ENCODE data around the gene CCDC190. TPM values are rescaled to one million over a fixed set of nuclear protein-coding genes. Genes with fewer than 3 reads are reported as not detected.

CCDC190 gene
- total and polyA plus RNA-seq, 2 of the 8 experiments (the other 6 are each of a cell fraction or from before 2014, with no cell fraction given): not detected

GRCh38 chr1:162846256-162847212, 14.4 kb downstream of the CCDC190 start:
- Histone ChIP-seq H3K9me3 (ENCODE audit: insufficient read depth in 2 of 2, low read depth in 1 of 2, low read length in 1 of 2) (no peaks in the 10 kb centered on the region), H3K27ac (ENCODE audit: low read depth, low read length) (no peak overlapping the region), H2AK5ac (ENCODE audit: low read depth, low read length) (no peak overlapping the region), H3K23me2 (ENCODE audit: low read depth, low read length) (no peaks in the 10 kb centered on the region; the same call in 1 of the 2 replicates), H2AFZ (ENCODE audit: low read length) (peak overlapping the region; percentile 90; the same call in 1 of the 2 replicates), H2BK12ac (ENCODE audit: low read depth, low read length) (no peak overlapping the region), H3K4ac (replicated peaks; ENCODE audit: insufficient read length, low read depth, low read length) (no peak overlapping the region), H3K4me1 (replicated peaks in 1 of 4; ENCODE audit: control insufficient read depth in 3 of 4, insufficient read depth in 4 of 4, low read length in 3 of 4) (no peaks in the 10 kb centered on the region), H3K18ac (ENCODE audit: extremely low read depth, low read length) (no peak overlapping the region), H3K23ac (ENCODE audit: insufficient read length) (no peak overlapping the region), H2BK120ac (replicated peaks; ENCODE audit: low read depth, low read length) (no peak overlapping the region), H3K36me3 (ENCODE audit: control insufficient read depth in 2 of 4, insufficient read depth in 4 of 4, low read length in 3 of 4) (no peaks in the 10 kb centered on the region), H3K4me3 (ENCODE audit: extremely low read depth in 1 of 4, insufficient read depth in 2 of 4, low read depth in 3 of 4, low read length in 4 of 4) (no peak overlapping the region), H2BK20ac (ENCODE audit: low read length) (no peak overlapping the region), H3K9ac (replicated peaks in 1 of 4; ENCODE audit: extremely low read depth in 1 of 4, low read depth in 3 of 4, low read length in 3 of 4) (no peak overlapping the region), H4K8ac (ENCODE audit: extremely low read depth, insufficient read depth, low read length) (no peak overlapping the region), H3K27me3 (replicated peaks in 1 of 4; ENCODE audit: control insufficient read depth in 3 of 4, extremely low read depth in 1 of 4, insufficient read depth in 3 of 4, low read length in 3 of 4) (no peaks in the 10 kb centered on the region), H4K20me1 (replicated peaks in 1 of 2; ENCODE audit: control insufficient read depth in 1 of 2, insufficient read depth in 2 of 2, low read length in 2 of 2) (no peaks in the 10 kb centered on the region), H3K79me2 (ENCODE audit: control insufficient read depth in 1 of 2, insufficient read depth in 2 of 2, low read length in 2 of 2) (no peaks in the 10 kb centered on the region), H3K14ac (ENCODE audit: insufficient read length) (no peak overlapping the region), H2BK15ac (ENCODE audit: low read length) (no peak overlapping the region), H3K56ac (replicated peaks; ENCODE audit: insufficient read length, low read depth, low read length) (no peak overlapping the region), H3K4me2 (ENCODE audit: insufficient read depth in 1 of 2, low read depth in 2 of 2, low read length in 2 of 2) (no peak overlapping the region), H3K79me1 (ENCODE audit: low read depth, low read length) (no peaks in the 10 kb centered on the region), H4K91ac (replicated peaks; ENCODE audit: insufficient read length, low read length) (no peak overlapping the region), H4K5ac (ENCODE audit: insufficient read length, low read depth, low read length) (no peak overlapping the region), H2BK5ac (ENCODE audit: low read depth, low read length) (no peak overlapping the region)
- DNase-seq (ENCODE audit: low read depth in 1 of 2, low spot score in 2 of 2): no peak
- POLR2A ChIA-PET (ENCODE audit: partially characterized antibody): no interaction called here
- no peak for FAIRE-seq
- CTCF ChIA-PET (ENCODE audit: partially characterized antibody): interaction anchor here (1.3 to 3.2 kb wide), 6 partner anchors 10 to 470 kb away, joined by 4 to 26 read pairs (median 6); partner anchors contain the start of genes CCDC190 and RGS4
- 96% methylated on average over 16 of the region's 16 CpGs; no CpG with 5 or more reads in 1 of the 2 experiments for WGBS, 2 experiments (ENCODE audit: extremely low coverage in 1 of 2, insufficient coverage in 1 of 2, insufficient read length in 1 of 2, insufficient replicate concordance in 2 of 2, low coverage in 1 of 2, low lambda C conversion rate in 2 of 2, missing lambda C conversion rate in 1 of 2)
- TF ChIP-seq SAP30 (IDR thresholded peaks at IDR 0.05; ENCODE audit: insufficient read depth, insufficient replicate concordance, low read length) (no peak), RFX5 (IDR thresholded peaks at IDR 0.05; ENCODE audit: borderline replicate concordance, low read depth, low read length) (no peak), JUN (IDR thresholded peaks at IDR 0.05; ENCODE audit: low read depth, low read length) (no peak), MAFK (IDR thresholded peaks at IDR 0.05; ENCODE audit: low read depth, low read length) (no peak), ATF2 (IDR thresholded peaks at IDR 0.05; ENCODE audit: low read length) (no peak), CBX8 (IDR thresholded peaks at IDR 0.05; ENCODE audit: borderline replicate concordance, low read depth, low read length) (no peak), RAD21 (IDR thresholded peaks at IDR 0.05 in 1 of 2, conservative IDR thresholded peaks at IDR 0.05 in 1 of 2; ENCODE audit: low read depth in 2 of 2, low read length in 2 of 2) (no peak), POLR2A (IDR thresholded peaks at IDR 0.05; ENCODE audit: control extremely low read depth in 1 of 2, low read depth in 2 of 2, low read length in 2 of 2) (no peak), HDAC6 (IDR thresholded peaks at IDR 0.05; ENCODE audit: low read depth, low read length) (no peak), PHF8 (conservative IDR thresholded peaks at IDR 0.05; ENCODE audit: low read depth, low read length) (no peak)
